NCI-H146 treated with DMSO at 0.1 percent for 48 hours (cell line): ENCODE measurements around the gene MDM4.

ENCODE experiments used
- DNase-seq: peaks from one replicate; lab custom pipeline; 2025; ENCODE audit not compliant: unreplicated experiment; lab: John Stamatoyannopoulos, UW

MDM4 gene

GRCh38 chr1:204600968-204601367 is 84.8 kb downstream of the MDM4 start:
- no peak for DNase-seq

DNA sequence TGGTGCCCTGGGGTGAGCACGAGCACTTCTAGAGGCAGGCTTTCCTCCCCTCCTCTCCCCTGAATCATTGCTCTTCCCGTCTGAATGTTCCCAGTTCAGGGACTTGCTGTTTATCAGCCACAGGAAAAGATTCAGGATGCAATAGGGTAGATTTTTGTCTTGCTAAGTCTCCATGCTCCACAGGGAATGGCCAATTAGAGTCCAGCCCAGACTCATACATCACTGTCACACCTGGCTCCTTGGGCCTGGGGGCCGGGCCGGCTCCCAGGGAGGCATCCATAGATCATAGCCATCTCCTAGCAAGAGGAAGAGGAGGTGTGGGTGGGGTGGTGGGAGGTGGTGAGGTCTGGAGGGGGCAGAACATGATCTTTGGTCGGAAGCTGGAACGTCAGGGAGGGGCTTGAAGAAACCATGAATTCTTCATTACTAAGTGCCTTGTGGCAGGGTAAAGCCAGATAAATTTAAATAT is 85.9 kb downstream of the MDM4 start:
- DNase-seq = no peak

DNA sequence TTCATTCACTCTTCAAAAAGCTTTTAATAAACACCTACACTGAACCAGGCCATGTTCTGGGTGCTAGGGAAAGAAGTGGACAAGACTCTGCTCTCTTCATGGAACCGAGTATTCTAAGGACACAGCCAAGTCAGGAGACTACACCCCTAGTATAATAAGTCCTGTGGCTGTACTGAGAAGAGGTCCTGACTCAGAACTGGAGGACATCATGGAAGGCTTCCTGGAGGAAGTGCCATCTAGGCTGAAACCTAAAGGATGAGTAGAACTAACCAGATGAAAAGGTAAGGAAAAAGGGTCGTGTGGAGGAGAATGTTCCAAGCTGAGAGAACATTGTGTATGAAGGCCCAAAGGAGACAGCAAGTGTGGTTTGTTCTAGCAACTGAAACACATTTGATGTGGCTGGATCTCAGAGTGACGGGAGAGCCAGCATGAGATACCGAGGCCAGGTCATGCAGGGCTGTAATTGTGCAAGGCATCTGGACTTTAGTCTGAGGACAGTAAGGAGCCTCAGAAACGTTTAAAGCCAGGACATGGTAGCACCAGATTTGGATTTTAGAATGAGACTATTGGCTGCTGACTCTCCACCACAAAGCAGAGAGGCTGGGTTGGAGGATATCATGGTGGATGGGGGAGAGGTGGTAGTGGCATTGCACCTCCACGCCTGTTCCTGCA is 86.8 kb downstream of the MDM4 start:
- DNase-seq = no peak

- no peak for DNase-seq
Observed at GRCh38 chr1:204605791-204606190, 89.6 kb downstream of the MDM4 start.
